H9 (cell line): ENCODE measurements around the gene TYRO3. TPM values are rescaled to one million over a fixed set of nuclear protein-coding genes. Genes with fewer than 3 reads are reported as not detected.

Experiments used
- DNase-seq: peaks from one replicate; pipeline ENCODE4 v3.0.0-alpha.2; 2017
- H2AFZ ChIP-seq: one replicate; pipeline ENCODE4 v1.6.1; 2013; ENCODE audit warnings: mild to moderate bottlenecking, low read length, control low read depth, moderate library complexity
- H2AK5ac ChIP-seq: 2 replicates; pipeline ENCODE4 v1.6.1; 2013; ENCODE audit warnings: low read length, control low read depth, mixed read lengths; ENCODE audit not compliant: insufficient read length
- H2BK120ac ChIP-seq: one replicate; pipeline ENCODE4 v1.6.1; 2013; ENCODE audit warnings: low read depth, mild to moderate bottlenecking, low read length, control low read depth, inconsistent platforms; ENCODE audit not compliant: poor library complexity, severe bottlenecking
- H2BK12ac ChIP-seq: 2 replicates; pipeline ENCODE4 v1.6.1; 2013; ENCODE audit warnings: low read length, control low read depth, mixed read lengths, low read depth; ENCODE audit not compliant: insufficient read length
- H2BK15ac ChIP-seq: 2 replicates; pipeline ENCODE4 v1.6.1; 2013; ENCODE audit warnings: low read depth, low read length, control low read depth
- H2BK20ac ChIP-seq: one replicate; pipeline ENCODE4 v1.6.1; 2013; ENCODE audit warnings: low read depth, mild to moderate bottlenecking, low read length, control low read depth, inconsistent platforms; ENCODE audit not compliant: poor library complexity, severe bottlenecking
- H2BK5ac ChIP-seq: 2 replicates; pipeline ENCODE4 v1.6.1; 2013; ENCODE audit warnings: low read length, control low read depth, mixed read lengths; ENCODE audit not compliant: insufficient read length
- H3K14ac ChIP-seq: 2 replicates; pipeline ENCODE4 v1.6.1; 2013; ENCODE audit warnings: low read length, control low read depth; ENCODE audit not compliant: insufficient read depth
- H3K18ac ChIP-seq: 2 replicates; pipeline ENCODE4 v1.6.1; 2013; ENCODE audit warnings: low read depth, mild to moderate bottlenecking, mixed read lengths, low read length, control low read depth; ENCODE audit not compliant: insufficient read length
- H3K23ac ChIP-seq: 2 replicates; pipeline ENCODE4 v1.6.1; 2013; ENCODE audit warnings: low read length, control low read depth, mixed read lengths, low read depth; ENCODE audit not compliant: insufficient read length
- H3K23me2 ChIP-seq: 2 replicates; pipeline ENCODE4 v1.6.1; 2013; ENCODE audit warnings: low read depth, mild to moderate bottlenecking, mixed read lengths, low read length, control low read depth; ENCODE audit not compliant: insufficient read length, poor library complexity, severe bottlenecking
- H3K27ac ChIP-seq: 2 replicates; pipeline ENCODE4 v1.5.1; 2013; ENCODE audit warnings: low read length, control low read depth, mixed read lengths, low read depth; ENCODE audit not compliant: insufficient read length
- H3K27me3 ChIP-seq: 2 replicates; pipeline ENCODE4 v1.6.1; 2013; ENCODE audit warnings: low read length, control low read depth, inconsistent platforms; ENCODE audit not compliant: insufficient read depth
- H3K4ac ChIP-seq: 2 replicates; pipeline ENCODE4 v1.6.1; 2013; ENCODE audit warnings: low read depth, mild to moderate bottlenecking, control low read depth, inconsistent platforms, low read length, moderate library complexity
- H3K4me1 ChIP-seq: 2 replicates; pipeline ENCODE4 v1.6.1; 2013; ENCODE audit warnings: low read length, control low read depth, inconsistent platforms; ENCODE audit not compliant: insufficient read depth
- H3K4me2 ChIP-seq: 2 replicates; pipeline ENCODE4 v1.6.1; 2013; ENCODE audit warnings: low read length, control low read depth, mixed read lengths; ENCODE audit not compliant: insufficient read length, insufficient read depth
- H3K56ac ChIP-seq: 2 replicates; pipeline ENCODE4 v1.6.1; 2013; ENCODE audit warnings: low read depth, mild to moderate bottlenecking, mixed read lengths, low read length, control low read depth; ENCODE audit not compliant: insufficient read length
- H3K79me1 ChIP-seq: 2 replicates; pipeline ENCODE4 v1.6.1; 2013; ENCODE audit warnings: low read depth, mild to moderate bottlenecking, moderate library complexity, low read length, control low read depth, inconsistent platforms; ENCODE audit not compliant: insufficient read depth, poor library complexity, severe bottlenecking
- H3K79me2 ChIP-seq: 2 replicates; pipeline ENCODE4 v1.6.1; 2013; ENCODE audit warnings: low read length, control low read depth, inconsistent platforms; ENCODE audit not compliant: insufficient read depth
- H3K9ac ChIP-seq: 2 replicates; pipeline ENCODE4 v1.6.1; 2013; ENCODE audit warnings: low read length, control low read depth, mixed read lengths; ENCODE audit not compliant: insufficient read length; ENCODE audit errors: extremely low read depth
- H3K9me3 ChIP-seq: one replicate; pipeline ENCODE4 v1.6.1; 2013; ENCODE audit warnings: low read depth, low read length, inconsistent platforms; ENCODE audit not compliant: control insufficient read depth
- H3T11ph ChIP-seq: one replicate; pipeline ENCODE4 v1.6.1; 2013; ENCODE audit warnings: mild to moderate bottlenecking, low read length, control low read depth, inconsistent platforms
- H4K20me1 ChIP-seq: one replicate; pipeline ENCODE4 v1.6.1; 2013; ENCODE audit not compliant: control insufficient read depth, insufficient read length, insufficient read depth
- H4K5ac ChIP-seq: 2 replicates; pipeline ENCODE4 v1.6.1; 2013; ENCODE audit warnings: low read depth, mild to moderate bottlenecking, mixed read lengths, low read length, control low read depth; ENCODE audit not compliant: insufficient read length
- H4K8ac ChIP-seq: replicated peaks from 2 replicates; pipeline ENCODE4 v1.6.1; 2013; ENCODE audit warnings: low read length, control low read depth, mixed read lengths, low read depth; ENCODE audit not compliant: insufficient read length
- H4K91ac ChIP-seq: 2 replicates; pipeline ENCODE4 v1.6.1; 2013; ENCODE audit warnings: low read depth, mild to moderate bottlenecking, moderate library complexity, mixed read lengths, low read length, control low read depth; ENCODE audit not compliant: insufficient read length
- H3K27ac Mint-ChIP-seq, 3 experiments: 2 replicates in 2 of 3; 3 replicates in 1 of 3; pipeline ENCODE4 v1.8.0; 2020 to 2021; ENCODE audit warnings: mixed read lengths in 3 of 3, mild to moderate bottlenecking in 1 of 3, moderate library complexity in 1 of 3
- H3K27me3 Mint-ChIP-seq: 2 replicates; pipeline ENCODE4 v1.8.0; 2021; ENCODE audit warnings: low read depth, mild to moderate bottlenecking, moderate library complexity, mixed read lengths
- H3K36me3 Mint-ChIP-seq, 3 experiments: 2 replicates in 2 of 3; 3 replicates in 1 of 3; pipeline ENCODE4 v1.8.0; 2020 to 2021; ENCODE audit warnings: low read depth in 3 of 3, mixed read lengths in 3 of 3; ENCODE audit not compliant: insufficient read depth in 1 of 3
- H3K4me1 Mint-ChIP-seq, 2 experiments: 2 replicates each; pipeline ENCODE4 v1.8.0; 2020; ENCODE audit warnings: mixed read lengths in 2 of 2
- H3K4me3 Mint-ChIP-seq, 2 experiments: 2 replicates in 1 of 2; 3 replicates in 1 of 2; pipeline ENCODE4 v1.8.0; 2020 to 2021; ENCODE audit warnings: mild to moderate bottlenecking in 2 of 2, mixed read lengths in 2 of 2, moderate library complexity in 1 of 2
- H3K9me3 Mint-ChIP-seq, 2 experiments: 2 replicates in 1 of 2; 3 replicates in 1 of 2; pipeline ENCODE4 v1.8.0; 2020; ENCODE audit warnings: mild to moderate bottlenecking in 2 of 2, mixed read lengths in 2 of 2, moderate library complexity in 1 of 2
- CTCF ChIP-seq: fragments of 200-600 bp; sonication (generic); conservative IDR thresholded peaks from 3 replicates; pipeline ENCODE4 v1.8.0; 2021; ENCODE audit warnings: antibody characterized with exemption, mild to moderate bottlenecking
- WGBS: extraction: QIAGEN DNeasy Blood & Tissue Kit; methylation state at CpG from one replicate; pipeline ENCODE4 v1.1.7; 2013; ENCODE audit warnings: missing lambda C conversion rate, low lambda C conversion rate, mixed read lengths; ENCODE audit not compliant: insufficient read length; ENCODE audit errors: extremely low coverage; 5-methylcytosine and 5-hydroxymethylcytosine counted together
- total RNA-seq: library from RNA; stranded (reverse); gene quantifications from 2 replicates; pipeline ENCODE4 v1.2.1, GENCODE V29; 2021

TYRO3 gene
- total RNA-seq, 1 experiment from 2014 or later: 124 TPM

- Histone ChIP-seq H3K9ac (no peak overlapping the region), H2BK20ac (no peak overlapping the region), H4K5ac (no peak overlapping the region), H3K9me3 (no peaks in the 10 kb centered on the region), H3K4me1 (peaks cover 34% of the 10 kb centered on the region; the same call in 1 of the 2 replicates), H3T11ph (no peak overlapping the region), H2AFZ (no peak overlapping the region), H3K4me2 (no peak overlapping the region), H3K27ac (no peak overlapping the region), H3K23me2 (no peaks in the 10 kb centered on the region), H3K23ac (no peak overlapping the region), H3K79me1 (no peaks in the 10 kb centered on the region), H3K4ac (no peak overlapping the region), H4K91ac (no peak overlapping the region), H3K56ac (no peak overlapping the region), H3K27me3 (no peaks in the 10 kb centered on the region), H2AK5ac (no peak overlapping the region), H2BK12ac (no peak overlapping the region), H3K14ac (no peak overlapping the region), H3K79me2 (no peaks in the 10 kb centered on the region; the same call in 1 of the 2 replicates), H3K18ac (no peak overlapping the region), H4K8ac (no peak overlapping the region), H2BK15ac (no peak overlapping the region), H2BK5ac (no peak overlapping the region), H2BK120ac (no peak overlapping the region), H4K20me1 (no peaks in the 10 kb centered on the region)
- Mint-ChIP-seq H3K9me3 (no peaks in the 10 kb centered on the region; a peak in 1 of 5 replicates), H3K4me1 (peaks cover 84 to 86% of the 10 kb centered on the region in 2 experiments), H3K4me3 (no peak overlapping the region; a peak in 1 of 5 replicates), H3K36me3 (peaks cover 26 to 63% (median 58%) of the 10 kb centered on the region in 3 experiments; a peak in 6 of 7 replicates), H3K27me3 (no peaks in the 10 kb centered on the region), H3K27ac (peak overlapping the region; percentile 61 to 92 (median 72); a peak in 4 of 7 replicates)
- WGBS: no CpG with 5 or more reads among the region's 3 CpGs
- no peak for DNase-seq
- TF ChIP-seq CTCF: no peak
Observed at GRCh38 chr15:41565702-41566101, 6.7 kb downstream of the TYRO3 start.
